Gastroesophageal sphincter (tissue), 3 donors: ENCODE data around the gene KRTAP9-8.

Experiments used
- POLR2A ChIP-seq, 2 donors: fragments of 450-650 bp; IDR thresholded peaks; one replicate each; pipeline ENCODE4 v1.6.1; 2017; ENCODE audit warnings: antibody characterized with exemption in 2 of 2, mild to moderate bottlenecking in 2 of 2, moderate library complexity in 1 of 2
- POLR2AphosphoS5 ChIP-seq: sonication (generic); formaldehyde crosslinking; IDR thresholded peaks from one replicate; pipeline ENCODE4 v1.6.1; 2017; ENCODE audit warnings: antibody characterized with exemption
- TF ChIP-seq, protein P1 (sequence below), 4 experiments: fragments of 200-600 bp in 2 of 4; fragments of 450-650 bp in 2 of 4; sonication (generic) in 1 of 4; IDR thresholded peaks; one replicate each; pipeline ENCODE4 v1.5.1; 2017 to 2019; ENCODE audit warnings: antibody characterized with exemption in 4 of 4, mild to moderate bottlenecking in 2 of 4, moderate library complexity in 2 of 4

DNA sequence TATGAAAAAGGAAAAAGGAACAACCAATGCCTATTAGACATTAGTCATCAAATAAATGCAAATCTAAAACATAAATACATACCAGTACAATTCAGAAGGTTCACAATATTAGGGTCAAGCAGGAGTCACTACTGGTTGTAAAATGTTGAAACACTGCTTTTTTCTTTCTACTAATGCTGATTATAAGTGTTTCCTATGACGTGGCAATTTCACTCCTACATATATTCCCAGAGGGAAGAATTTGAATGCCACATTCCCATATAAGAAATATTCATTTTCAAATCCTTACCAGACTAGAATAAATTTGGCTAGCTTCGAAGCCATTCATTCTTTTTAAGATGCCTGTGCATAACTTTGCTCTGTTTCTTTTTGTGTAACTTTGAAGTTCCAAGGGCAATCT is 14.0 kb upstream of the KRTAP9-8 start:
- TF ChIP-seq, protein P1, sequence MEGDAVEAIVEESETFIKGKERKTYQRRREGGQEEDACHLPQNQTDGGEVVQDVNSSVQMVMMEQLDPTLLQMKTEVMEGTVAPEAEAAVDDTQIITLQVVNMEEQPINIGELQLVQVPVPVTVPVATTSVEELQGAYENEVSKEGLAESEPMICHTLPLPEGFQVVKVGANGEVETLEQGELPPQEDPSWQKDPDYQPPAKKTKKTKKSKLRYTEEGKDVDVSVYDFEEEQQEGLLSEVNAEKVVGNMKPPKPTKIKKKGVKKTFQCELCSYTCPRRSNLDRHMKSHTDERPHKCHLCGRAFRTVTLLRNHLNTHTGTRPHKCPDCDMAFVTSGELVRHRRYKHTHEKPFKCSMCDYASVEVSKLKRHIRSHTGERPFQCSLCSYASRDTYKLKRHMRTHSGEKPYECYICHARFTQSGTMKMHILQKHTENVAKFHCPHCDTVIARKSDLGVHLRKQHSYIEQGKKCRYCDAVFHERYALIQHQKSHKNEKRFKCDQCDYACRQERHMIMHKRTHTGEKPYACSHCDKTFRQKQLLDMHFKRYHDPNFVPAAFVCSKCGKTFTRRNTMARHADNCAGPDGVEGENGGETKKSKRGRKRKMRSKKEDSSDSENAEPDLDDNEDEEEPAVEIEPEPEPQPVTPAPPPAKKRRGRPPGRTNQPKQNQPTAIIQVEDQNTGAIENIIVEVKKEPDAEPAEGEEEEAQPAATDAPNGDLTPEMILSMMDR (IDR thresholded peaks at IDR 0.05), result no peak
- no peak for TF ChIP-seq POLR2A (IDR thresholded peaks at IDR 0.05)
- TF ChIP-seq POLR2AphosphoS5, result no peak
